ENCODE measurements around the gene AIF1L.

DNA sequence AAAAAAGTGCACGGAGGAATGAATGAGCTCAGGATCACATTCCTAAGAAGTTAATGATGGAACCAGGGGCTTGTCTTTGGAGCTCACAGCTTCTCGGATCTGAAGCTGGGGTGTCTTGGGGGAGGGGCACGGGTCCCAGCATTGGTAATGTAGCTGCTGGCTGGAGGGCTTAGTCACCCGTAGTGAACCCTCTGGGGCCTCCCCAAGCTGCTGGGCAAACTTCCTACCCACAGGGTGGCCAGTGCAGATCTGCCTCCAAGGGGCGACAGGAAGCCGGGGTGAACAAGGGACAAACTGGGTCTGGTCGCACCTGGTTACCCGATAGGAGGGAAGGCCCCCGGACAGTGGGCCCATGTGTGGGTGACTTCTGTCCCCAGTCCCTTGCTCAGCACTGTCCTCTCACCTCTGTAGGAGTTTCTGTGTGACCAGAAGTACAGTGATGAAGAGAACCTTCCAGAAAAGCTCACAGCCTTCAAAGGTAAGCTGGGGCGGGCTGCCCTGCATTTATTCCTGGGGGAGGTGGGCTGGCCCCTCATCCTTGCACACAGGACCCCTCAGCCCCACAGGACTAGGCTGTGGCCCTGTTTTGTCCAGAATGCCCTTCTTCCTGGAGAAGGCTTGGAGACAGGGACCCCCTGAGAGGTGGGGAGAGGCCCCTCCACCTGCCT is 15.0 kb downstream of the AIF1L start:
- TF ChIP-seq CTCF (IDR thresholded peaks at IDR 0.05) (no peak), POLR2A (IDR thresholded peaks at IDR 0.05) (no peak)
